K562 (cell line): ENCODE measurements around the gene MCM7. TPM values are rescaled to one million over a fixed set of nuclear protein-coding genes. Genes with fewer than 3 reads are reported as not detected.

ENCODE experiments used
- ARHGAP35 ChIP-seq: fragments of 450-650 bp; IDR thresholded peaks from 2 replicates; pipeline ENCODE4 v1.6.1; 2018; ENCODE audit not compliant: partially characterized antibody
- CEBPG ChIP-seq, 3 experiments: fragments of 200-800 bp in 1 of 3; sonication (Bioruptor generic) in 1 of 3; sonication (generic) in 1 of 3; formaldehyde crosslinking in 1 of 3; IDR thresholded peaks in 2 of 3; conservative IDR thresholded peaks in 1 of 3; 2 replicates each; pipeline versions ENCODE4 v1.6.1 to v1.8.0; 2016 to 2022; ENCODE audit warnings: missing compliant biosample characterization in 2 of 3, missing genetic modification characterization in 2 of 3, mild to moderate bottlenecking in 1 of 3, missing genetic modification reagents in 1 of 3
- FOSL1 ChIP-seq: fragments of 200-800 bp; sonication (Bioruptor generic); conservative IDR thresholded peaks from 2 replicates; pipeline ENCODE4 v1.6.1; 2016; ENCODE audit warnings: missing genetic modification characterization, missing compliant biosample characterization
- HIVEP1 ChIP-seq: fragments of 250-450 bp; sonication (Bioruptor Pico); IDR thresholded peaks from 2 replicates; pipeline ENCODE4 v1.4.0; 2020; ENCODE audit warnings: mild to moderate bottlenecking
- KDM5B ChIP-seq: fragments of 200-600 bp; sonication (generic); IDR thresholded peaks from 2 replicates; pipeline ENCODE4 v1.6.1; 2012; ENCODE audit warnings: low read depth, mild to moderate bottlenecking, moderate library complexity, low read length, control low read depth, inconsistent platforms; ENCODE audit not compliant: insufficient replicate concordance
- MITF ChIP-seq: IDR thresholded peaks from 2 replicates; pipeline ENCODE4 v1.6.1; 2014; ENCODE audit warnings: antibody characterized with exemption
- RBM34 ChIP-seq: fragments of 200-400 bp; formaldehyde crosslinking; IDR thresholded peaks from 2 replicates; pipeline ENCODE4 v1.6.1; 2018; ENCODE audit warnings: low read length, borderline replicate concordance; ENCODE audit not compliant: insufficient read depth
- STAG1 ChIP-seq: sonication (generic); formaldehyde crosslinking; IDR thresholded peaks from 2 replicates; pipeline ENCODE4 v1.5.0; 2020; ENCODE audit warnings: missing genetic modification reagents, borderline replicate concordance
- TAL1 ChIP-seq: fragments of 450-650 bp; IDR thresholded peaks from 2 replicates; pipeline ENCODE4 v1.6.1; 2016; ENCODE audit warnings: mild to moderate bottlenecking
- TCF7L2 ChIP-seq: fragments of 150-350 bp; IDR thresholded peaks from 2 replicates; pipeline ENCODE4 v1.6.1; 2016; ENCODE audit warnings: low read depth, mild to moderate bottlenecking, low read length, moderate library complexity
- ZBTB2 ChIP-seq: fragments of 450-650 bp; IDR thresholded peaks from 2 replicates; pipeline ENCODE4 v1.6.1; 2016; ENCODE audit warnings: antibody characterized with exemption
- ZNF282 ChIP-seq: sonication (generic); formaldehyde crosslinking; IDR thresholded peaks from 2 replicates; pipeline ENCODE4 v1.8.1; 2023; ENCODE audit warnings: missing genetic modification reagents
- ZNF449 ChIP-seq: fragments of 250-450 bp; sonication (Bioruptor Pico); IDR thresholded peaks from 2 replicates; pipeline ENCODE4 v1.8.0; 2022; ENCODE audit warnings: moderate library complexity, mild to moderate bottlenecking, inconsistent platforms
- polyA plus RNA-seq, 8 experiments: library from polyadenylated mRNA; depleted of rRNA in 4 of 8; stranded (reverse) in 5 of 8; unstranded in 3 of 8; fragments of >200 nt; fragmentation: Nextera tagmentation in 2 of 8; fragmentation: Illumina TruSeq in 1 of 8; extraction: Ambion mirVana in 2 of 8; extraction: Trizol in 1 of 8; gene quantifications; 2 replicates each; pipeline versions ENCODE4 v1.2.1 to v1.2.3, GENCODE V29; 2011 to 2014; ENCODE audit warnings: inconsistent platforms in 1 of 8, missing spikeins in 1 of 8
- total RNA-seq, 7 experiments: library from RNA; depleted of rRNA in 6 of 7; stranded (reverse); fragments of >200 nt in 6 of 7; fragmentation: Illumina TruSeq in 2 of 7; extraction: Trizol in 2 of 7; gene quantifications; 2 replicates each; pipeline versions ENCODE4 v1.2.1 to v1.2.3, GENCODE V29; 2011 to 2021; ENCODE audit warnings: low replicate concordance in 1 of 7

The MCM7 gene
- total and polyA plus RNA-seq, 9 of the 15 experiments (the other 6 are each of a cell fraction or from before 2014, with no cell fraction given): 329 to 856 (median 437) TPM

- TF ChIP-seq STAG1 (CRISPR knock-in tag) (no peak), RBM34 (no peak), ZBTB2 (peak; percentile 22; the same call in 1 of the 2 replicates), HIVEP1 (CRISPR knock-in tag) (no peak), KDM5B (no peak), ARHGAP35 (peak; percentile 52), FOSL1 (no peak), ZNF449 (CRISPR knock-in tag) (no peak), TCF7L2 (no peak), MITF (no peak), CEBPG (CRISPR knock-in tag; IDR thresholded peaks at IDR 0.05) (no peak), CEBPG (tag; conservative IDR thresholded peaks at IDR 0.05 in 1 of 2, IDR thresholded peaks at IDR 0.05 in 1 of 2) (no peak), ZNF282 (no peak), TAL1 (no peak)
Observed at GRCh38 chr7:100089458-100090196, 11.6 kb downstream of the MCM7 start (continued).
